Measurements from ENCODE around the gene SUMO3.

The SUMO3 gene

GRCh38 chr21:44828362-44829056 is 10.6 kb upstream of the SUMO3 start:
- DNase-seq, result no peak

GRCh38 chr21:44823179-44823660 is 5.4 kb upstream of the SUMO3 start:
- DNase-seq, result no peak

GRCh38 chr21:44822484-44823178 is 4.8 kb upstream of the SUMO3 start:
- DNase-seq, result no peak

GRCh38 chr21:44820851-44821250 is 3.0 kb upstream of the SUMO3 start:
- no peak for DNase-seq

GRCh38 chr21:44819283-44820243 is 1.7 kb upstream of the SUMO3 start:
- no peak for DNase-seq

GRCh38 chr21:44818640-44819011 is 764 bp upstream of the SUMO3 start:
- no peak for DNase-seq

GRCh38 chr21:44817506-44817880 is 369 bp downstream of the SUMO3 start:
- DNase-seq, result peak; percentile 34

- DNase-seq, result no peak
Observed at GRCh38 chr21:44816761-44817505, 929 bp downstream of the SUMO3 start.

GRCh38 chr21:44815852-44816628 is 1.8 kb downstream of the SUMO3 start:
- DNase-seq, result no peak

- DNase-seq, result no peak
Observed at GRCh38 chr21:44815225-44815624, 2.6 kb downstream of the SUMO3 start.

- no peak for DNase-seq
Observed at GRCh38 chr21:44814498-44815023, 3.3 kb downstream of the SUMO3 start.

- no peak for DNase-seq
Observed at GRCh38 chr21:44813727-44814126, 4.1 kb downstream of the SUMO3 start.

- no peak for DNase-seq
Observed at GRCh38 chr21:44813149-44813548, 4.7 kb downstream of the SUMO3 start.

GRCh38 chr21:44812640-44813039 is 5.2 kb downstream of the SUMO3 start:
- no peak for DNase-seq

- no peak for DNase-seq
Observed at GRCh38 chr21:44810779-44811178, 7.1 kb downstream of the SUMO3 start.

- no peak for DNase-seq
Observed at GRCh38 chr21:44805859-44806258, 12.0 kb downstream of the SUMO3 start.

GRCh38 chr21:44805226-44805625 is 12.6 kb downstream of the SUMO3 start:
- no peak for DNase-seq

GRCh38 chr21:44804762-44805161 is 13.1 kb downstream of the SUMO3 start:
- peak; percentile 54 for DNase-seq

- no peak for DNase-seq
Observed at GRCh38 chr21:44803651-44804050, 14.2 kb downstream of the SUMO3 start.

GRCh38 chr21:44802396-44803153 is 15.3 kb downstream of the SUMO3 start:
- no peak for DNase-seq

All from NCI-H1694 (cell line).